LNCaP clone FGC (cell line): ENCODE results near the gene TCEANC2.

Experiments
- DNase-seq: peaks from one replicate; pipeline ENCODE4 v3.0.0-alpha.2; 2011; ENCODE audit warnings: low read depth
- H3K4me3 ChIP-seq: 2 replicates; pipeline ENCODE4 v1.5.1; 2011; ENCODE audit warnings: mild to moderate bottlenecking, low read depth, low read length, control low read depth
- CTCF ChIP-seq: IDR thresholded peaks from 2 replicates; pipeline ENCODE4 v1.5.1; 2012; ENCODE audit warnings: mild to moderate bottlenecking; ENCODE audit not compliant: control insufficient read depth, insufficient read depth; ENCODE audit errors: extremely low read depth

TCEANC2 gene

GRCh38 chr1:54114001-54114400 is 60.6 kb downstream of the TCEANC2 start:
- no peak overlapping the region for H3K4me3 ChIP-seq
- TF ChIP-seq CTCF: no peak
- no peak for DNase-seq

GRCh38 chr1:54114955-54115354 is 61.5 kb downstream of the TCEANC2 start:
- DNase-seq: no peak
- no peak for TF ChIP-seq CTCF
- no peak overlapping the region for H3K4me3 ChIP-seq

GRCh38 chr1:54115520-54115919 is 62.1 kb downstream of the TCEANC2 start:
- TF ChIP-seq CTCF: no peak
- H3K4me3 ChIP-seq: no peak overlapping the region
- no peak for DNase-seq

- TF ChIP-seq CTCF: no peak
- no peak overlapping the region for H3K4me3 ChIP-seq
- no peak for DNase-seq
Measured at GRCh38 chr1:54117815-54118563, 64.6 kb downstream of the TCEANC2 start.

- TF ChIP-seq CTCF: no peak
- no peak overlapping the region for H3K4me3 ChIP-seq
- no peak for DNase-seq
Measured at GRCh38 chr1:54118704-54119103, 65.3 kb downstream of the TCEANC2 start.

GRCh38 chr1:54120018-54120697 is 66.8 kb downstream of the TCEANC2 start:
- TF ChIP-seq CTCF: no peak
- DNase-seq: no peak
- no peak overlapping the region for H3K4me3 ChIP-seq
